CD4-positive, alpha-beta T cell treated with Interleukin-12 subunit alpha and Interleukin-12 subunit beta, for 1 hour (primary cell): ENCODE measurements around the gene KERA.

Source experiments
- DNase-seq: peaks from one replicate; pipeline ENCODE4 v3.0.0-alpha.2; 2020

Gene KERA

GRCh38 chr12:91007531-91008290 lies 50.1 kb downstream of the KERA start:
- DNase-seq = no peak

- DNase-seq = no peak
Observed at GRCh38 chr12:91004872-91005271, 53.0 kb downstream of the KERA start, which contains the start of gene EPYC. EPYC (minus strand) TSS chr12:91004972; CDS start chr12:91002565, 2,407 bp downstream.

GRCh38 chr12:91003737-91004136 lies 54.1 kb downstream of the KERA start:
- no peak for DNase-seq

- no peak for DNase-seq
Observed at GRCh38 chr12:91001306-91001705, 56.5 kb downstream of the KERA start.
